SJCRH30 (cell line): Measurements from ENCODE around the gene COL4A2. TPM values are rescaled to one million over a fixed set of nuclear protein-coding genes. Genes with fewer than 3 reads are reported as not detected.
A peak's percentile ranks its signal among the peaks of the same experiment; 100 is the strongest.

ENCODE experiments used
- DNase-seq, 2 experiments: peaks; one replicate each; pipeline ENCODE4 v3.0.0-alpha.2; 2015 to 2020
- H3K27ac ChIP-seq: fragments of 250-450 bp; sonication (Bioruptor Pico); 2 replicates; pipeline ENCODE4 v1.5.1; 2020; ENCODE audit warnings: mild to moderate bottlenecking, moderate library complexity
- H3K27me3 ChIP-seq: fragments of 250-450 bp; sonication (Bioruptor Pico); 2 replicates; pipeline ENCODE4 v1.5.1; 2020; ENCODE audit warnings: mild to moderate bottlenecking, moderate library complexity
- H3K36me3 ChIP-seq: fragments of 250-450 bp; sonication (Bioruptor Pico); 2 replicates; pipeline ENCODE4 v1.5.1; 2020; ENCODE audit warnings: mild to moderate bottlenecking, moderate library complexity
- H3K4me1 ChIP-seq: fragments of 250-450 bp; sonication (Bioruptor Pico); 2 replicates; pipeline ENCODE4 v1.5.1; 2020; ENCODE audit warnings: mild to moderate bottlenecking, moderate library complexity
- H3K4me3 ChIP-seq: fragments of 250-450 bp; sonication (Bioruptor Pico); 2 replicates; pipeline ENCODE4 v1.5.1; 2020; ENCODE audit warnings: mild to moderate bottlenecking, moderate library complexity
- H3K9me3 ChIP-seq: fragments of 250-450 bp; sonication (Bioruptor Pico); replicated peaks from 2 replicates; pipeline ENCODE4 v1.5.1; 2020; ENCODE audit warnings: mild to moderate bottlenecking, moderate library complexity
- total RNA-seq: library from RNA; depleted of rRNA; stranded (reverse); fragments of >200 nt; shearing (Covaris generic); gene quantifications from 2 replicates; pipeline ENCODE4 v1.2.3, GENCODE V29; 2014

Gene COL4A2
- total RNA-seq, 1 experiment from 2014 or later: 251 TPM

- peak overlapping the region; percentile 76 for H3K27ac ChIP-seq
Observed at GRCh38 chr13:110377178-110377825, 70.2 kb downstream of the COL4A2 start.

GRCh38 chr13:110377826-110378201 lies 70.7 kb downstream of the COL4A2 start:
- H3K36me3 ChIP-seq: no peaks in the 10 kb centered on the region; the same call in 1 of the 2 replicates
- no peak overlapping the region for H3K4me3 ChIP-seq
- no peak for DNase-seq
- H3K27ac ChIP-seq: peak overlapping the region; percentile 76
- no peaks in the 10 kb centered on the region for H3K9me3 ChIP-seq
- peaks cover 51% of the 10 kb centered on the region for H3K4me1 ChIP-seq
- no peaks in the 10 kb centered on the region for H3K27me3 ChIP-seq

More at GRCh38 chr13:110377178-110377825, 70.2 kb downstream of the COL4A2 start:
- DNase-seq: peak; percentile 88 to 92
- Histone ChIP-seq H3K9me3 (no peaks in the 10 kb centered on the region), H3K4me3 (no peak overlapping the region), H3K36me3 (no peaks in the 10 kb centered on the region; the same call in 1 of the 2 replicates), H3K4me1 (peaks cover 51% of the 10 kb centered on the region), H3K27me3 (no peaks in the 10 kb centered on the region)

GRCh38 chr13:110379358-110379757 lies 72.3 kb downstream of the COL4A2 start:
- Histone ChIP-seq H3K4me3 (no peak overlapping the region), H3K36me3 (peaks cover 2% of the 10 kb centered on the region; the same call in 1 of the 2 replicates), H3K4me1 (peaks cover 51% of the 10 kb centered on the region), H3K27me3 (no peaks in the 10 kb centered on the region), H3K9me3 (no peaks in the 10 kb centered on the region), H3K27ac (no peak overlapping the region)
- DNase-seq: no peak

- Histone ChIP-seq H3K9me3 (no peaks in the 10 kb centered on the region), H3K27ac (0 out of 2 replicates have a peak overlapping the region, but pooled peaks have one; percentile 8), H3K27me3 (no peaks in the 10 kb centered on the region), H3K36me3 (peaks cover 2% of the 10 kb centered on the region; the same call in 1 of the 2 replicates), H3K4me3 (no peak overlapping the region), H3K4me1 (peaks cover 51% of the 10 kb centered on the region)
- peak; percentile 16 to 35 for DNase-seq
Observed at GRCh38 chr13:110379905-110380341, 72.8 kb downstream of the COL4A2 start.

DNA sequence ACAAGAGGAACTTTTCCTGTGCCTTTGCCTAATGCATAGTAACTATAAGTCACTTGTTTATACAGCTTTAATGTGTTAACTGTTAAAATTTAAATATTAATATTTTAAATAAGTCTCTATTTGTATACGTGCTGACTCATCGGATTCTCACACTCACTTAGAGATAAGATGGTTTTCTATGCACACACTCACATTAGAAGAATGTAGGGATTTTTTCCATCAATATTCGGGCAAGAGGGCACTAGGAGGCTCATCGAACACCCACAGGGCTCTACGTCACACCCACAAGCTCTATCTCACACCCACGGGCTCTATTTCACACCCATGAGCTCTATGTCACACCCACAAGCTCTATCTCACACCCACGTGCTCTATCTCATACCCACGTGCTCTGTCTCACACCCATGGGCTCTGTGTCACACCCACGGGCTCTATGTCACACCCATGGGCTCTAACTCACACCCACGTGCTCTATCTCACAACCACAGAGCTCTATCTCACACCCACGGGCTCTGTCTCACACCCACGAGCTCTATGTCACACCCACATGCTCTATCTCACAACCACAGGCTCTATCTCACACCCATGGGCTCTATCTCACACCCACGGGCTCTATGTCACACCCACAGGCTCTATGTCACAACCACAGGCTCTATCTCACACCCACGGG lies 73.4 kb downstream of the COL4A2 start:
- Histone ChIP-seq H3K27ac (0 out of 2 replicates have a peak overlapping the region, but pooled peaks have one; percentile 8), H3K27me3 (no peaks in the 10 kb centered on the region), H3K4me1 (peaks cover 51% of the 10 kb centered on the region), H3K36me3 (peaks cover 2% of the 10 kb centered on the region; the same call in 1 of the 2 replicates), H3K4me3 (no peak overlapping the region), H3K9me3 (no peaks in the 10 kb centered on the region)
- no peak for DNase-seq

DNA sequence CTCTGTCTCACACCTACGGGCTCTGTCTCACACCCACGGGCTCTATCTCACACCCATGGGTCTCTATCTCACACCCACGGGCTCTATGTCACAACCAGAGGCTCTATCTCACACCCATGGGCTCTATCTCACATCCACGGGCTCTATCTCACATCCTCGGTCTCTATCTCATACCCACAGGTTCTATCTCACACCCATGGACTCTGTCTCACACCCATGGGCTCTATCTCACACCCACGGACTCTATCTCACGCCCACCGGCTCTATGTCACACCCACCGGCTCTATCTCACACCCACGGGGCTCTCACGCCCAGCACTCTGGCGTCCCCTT lies 73.9 kb downstream of the COL4A2 start:
- no peaks in the 10 kb centered on the region for H3K27me3 ChIP-seq
- H3K36me3 ChIP-seq: peaks cover 2% of the 10 kb centered on the region; the same call in 1 of the 2 replicates
- no peak overlapping the region for H3K27ac ChIP-seq
- no peak overlapping the region for H3K4me3 ChIP-seq
- H3K9me3 ChIP-seq: no peaks in the 10 kb centered on the region
- H3K4me1 ChIP-seq: peaks cover 49% of the 10 kb centered on the region
- no peak for DNase-seq

- Histone ChIP-seq H3K9me3 (no peaks in the 10 kb centered on the region), H3K4me1 (peaks cover 39% of the 10 kb centered on the region), H3K36me3 (peaks cover 2% of the 10 kb centered on the region; the same call in 1 of the 2 replicates), H3K4me3 (no peak overlapping the region), H3K27ac (peak overlapping the region; percentile 29), H3K27me3 (no peaks in the 10 kb centered on the region)
- DNase-seq: peak in 1 of 2 experiments; percentile 36
Observed at GRCh38 chr13:110382229-110382628, 75.1 kb downstream of the COL4A2 start.

GRCh38 chr13:110382830-110383229 lies 75.7 kb downstream of the COL4A2 start:
- Histone ChIP-seq H3K27me3 (no peaks in the 10 kb centered on the region), H3K9me3 (no peaks in the 10 kb centered on the region), H3K27ac (peak overlapping the region; percentile 9; the same call in 1 of the 2 replicates), H3K36me3 (peaks cover 2% of the 10 kb centered on the region; the same call in 1 of the 2 replicates), H3K4me1 (peaks cover 33% of the 10 kb centered on the region), H3K4me3 (no peak overlapping the region)
- DNase-seq: no peak

DNA sequence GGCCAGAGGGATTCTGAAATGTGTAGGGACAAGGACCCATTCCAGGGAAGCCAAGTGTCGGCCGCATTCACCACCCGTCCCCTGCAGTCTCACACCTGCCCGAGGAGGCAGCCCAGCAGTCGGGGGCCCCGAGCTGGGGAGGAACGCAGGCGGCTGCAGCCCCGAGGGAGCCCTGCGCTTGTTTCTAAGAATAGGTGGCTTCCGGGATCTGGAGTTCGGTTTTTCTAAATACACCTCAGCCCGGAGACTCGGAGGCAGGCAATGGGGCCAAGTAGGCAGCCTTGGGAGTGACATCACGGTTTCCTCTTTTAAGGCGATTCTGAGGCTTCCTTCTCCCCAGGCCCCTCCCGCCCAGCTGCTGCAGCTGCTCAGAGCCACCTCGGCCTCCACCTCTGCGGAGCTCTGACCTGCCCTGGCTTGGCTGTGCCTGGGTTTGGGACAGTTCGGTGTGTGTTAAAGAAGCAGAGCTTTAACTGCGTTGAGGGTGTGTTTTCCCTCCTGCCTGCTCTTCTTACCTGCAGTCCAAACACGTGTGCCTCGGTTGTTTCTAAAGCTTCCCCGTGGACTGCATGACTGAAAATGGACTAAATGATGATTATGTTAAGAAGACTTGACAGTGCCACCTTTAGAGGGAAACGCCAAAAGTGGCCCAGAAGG lies 80.5 kb downstream of the COL4A2 start:
- Histone ChIP-seq H3K4me3 (peak overlapping the region; percentile 43), H3K27ac (peak overlapping the region; percentile 98), H3K36me3 (peaks cover 13% of the 10 kb centered on the region; the same call in 1 of the 2 replicates), H3K9me3 (0 out of 2 replicates have a peak, but pooled peaks cover 4% of the 10 kb centered on the region), H3K4me1 (peaks cover 34% of the 10 kb centered on the region), H3K27me3 (no peaks in the 10 kb centered on the region)
- peak; percentile 84 to 89 for DNase-seq

GRCh38 chr13:110388108-110388943 lies 81.2 kb downstream of the COL4A2 start:
- Histone ChIP-seq H3K9me3 (0 out of 2 replicates have a peak, but pooled peaks cover 4% of the 10 kb centered on the region), H3K4me3 (peak overlapping the region; percentile 43), H3K4me1 (peaks cover 41% of the 10 kb centered on the region), H3K27ac (peak overlapping the region; percentile 98), H3K36me3 (peaks cover 13% of the 10 kb centered on the region; the same call in 1 of the 2 replicates), H3K27me3 (no peaks in the 10 kb centered on the region)
- peak; percentile 91 to 92 for DNase-seq

GRCh38 chr13:110390567-110390966 lies 83.5 kb downstream of the COL4A2 start:
- Histone ChIP-seq H3K27me3 (no peaks in the 10 kb centered on the region), H3K4me1 (peaks cover 42% of the 10 kb centered on the region), H3K9me3 (0 out of 2 replicates have a peak, but pooled peaks cover 4% of the 10 kb centered on the region), H3K36me3 (peaks cover 13% of the 10 kb centered on the region; the same call in 1 of the 2 replicates), H3K4me3 (no peak overlapping the region), H3K27ac (no peak overlapping the region)
- DNase-seq: no peak

DNA sequence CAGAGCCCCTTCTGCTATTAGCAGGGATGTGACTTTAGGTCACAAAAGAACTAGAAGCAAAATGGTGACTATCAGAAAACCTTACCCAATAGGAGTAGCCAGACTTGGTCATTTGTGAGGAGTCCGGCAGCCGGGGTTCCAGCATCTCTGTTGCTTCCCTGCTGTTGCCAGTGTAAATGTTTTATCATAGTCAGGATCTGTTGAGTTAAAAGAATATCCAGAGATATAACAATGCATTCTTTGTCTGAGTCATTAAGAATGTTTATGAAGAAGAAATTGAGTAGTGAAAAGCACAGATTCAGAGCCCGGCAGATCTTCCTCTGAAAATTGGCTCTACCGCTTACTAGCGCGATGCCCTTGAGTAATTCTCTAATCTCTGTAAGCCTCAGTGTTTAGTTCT lies 84.2 kb downstream of the COL4A2 start:
- H3K27ac ChIP-seq: no peak overlapping the region
- no peak for DNase-seq
- no peak overlapping the region for H3K4me3 ChIP-seq
- H3K27me3 ChIP-seq: no peaks in the 10 kb centered on the region
- 0 out of 2 replicates have a peak, but pooled peaks cover 4% of the 10 kb centered on the region for H3K9me3 ChIP-seq
- peaks cover 13% of the 10 kb centered on the region; the same call in 1 of the 2 replicates for H3K36me3 ChIP-seq
- peaks cover 42% of the 10 kb centered on the region for H3K4me1 ChIP-seq

DNA sequence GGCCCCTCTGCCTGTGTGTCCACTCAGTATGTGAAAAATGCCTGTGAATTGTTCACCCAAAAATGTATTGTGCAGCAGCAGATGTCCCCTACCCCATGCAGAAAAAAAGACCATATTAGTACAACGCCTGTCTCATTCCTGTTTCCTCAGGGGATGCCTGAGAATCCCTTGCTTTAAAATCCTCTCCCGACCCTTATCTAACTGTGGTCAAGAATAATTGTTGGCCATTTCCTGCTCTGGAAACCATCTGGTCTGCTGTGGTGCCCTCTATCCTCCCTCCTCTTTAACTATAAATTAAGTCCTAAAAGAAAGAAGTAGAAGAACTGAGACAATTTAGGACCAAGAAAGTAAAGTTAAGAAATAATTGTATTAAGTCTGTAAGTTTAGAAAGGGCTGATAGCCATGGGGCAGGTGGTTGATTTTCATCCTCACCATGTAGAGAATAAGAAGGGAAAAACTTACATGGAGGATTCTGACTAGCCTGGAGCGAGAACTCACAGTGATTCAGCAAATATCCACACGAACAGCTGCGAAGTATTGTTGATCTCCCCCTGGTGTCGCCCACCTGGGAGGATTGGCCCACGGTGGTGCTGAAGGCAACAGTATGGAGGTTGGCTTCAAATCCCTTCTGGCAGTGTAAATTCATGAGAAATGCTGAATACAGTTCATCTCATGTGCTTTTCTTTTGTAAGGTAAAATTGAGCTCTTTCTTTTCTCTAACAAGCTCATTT lies 85.6 kb downstream of the COL4A2 start:
- Histone ChIP-seq H3K4me3 (no peak overlapping the region), H3K36me3 (peaks cover 13% of the 10 kb centered on the region; the same call in 1 of the 2 replicates), H3K27ac (peak overlapping the region; percentile 69), H3K27me3 (no peaks in the 10 kb centered on the region), H3K9me3 (0 out of 2 replicates have a peak, but pooled peaks cover 4% of the 10 kb centered on the region), H3K4me1 (peaks cover 45% of the 10 kb centered on the region)
- peak; percentile 66 to 76 for DNase-seq
